Stimulated activated naive B cell treated with anti-CD40 and anti-IgM and Interleukin-4, amounts not matched to agents 10 μg/mL and 1 μg/mL and 100 μg/mL, for 72 hours (primary cell): ENCODE results near the gene TRIM41.

Experiments
- ATAC-seq, 2 donors: fragments of 150-1000 bp; cut with Tn5 transposase; replicated peaks; 2 replicates each; pipeline ENCODE4 v1.10.0; 2021; ENCODE audit warnings: moderate library complexity in 1 of 2
- DNase-seq: peaks from one replicate; pipeline ENCODE4 v3.0.0; 2021
- H3K27ac Mint-ChIP-seq: one replicate; pipeline ENCODE4 v1.8.0; 2022; ENCODE audit warnings: mild to moderate bottlenecking, mixed read lengths
- H3K27me3 Mint-ChIP-seq, 2 donors: one replicate each; pipeline ENCODE4 v1.8.0; 2022; ENCODE audit warnings: mixed read lengths in 2 of 2
- H3K36me3 Mint-ChIP-seq, 2 donors: one replicate each; pipeline ENCODE4 v1.8.0; 2022; ENCODE audit warnings: mixed read lengths in 2 of 2, mild to moderate bottlenecking in 1 of 2
- H3K4me1 Mint-ChIP-seq, 2 donors: one replicate each; pipeline ENCODE4 v1.8.0; 2022; ENCODE audit warnings: mixed read lengths in 2 of 2, mild to moderate bottlenecking in 1 of 2
- H3K4me3 Mint-ChIP-seq, 2 donors: one replicate each; pipeline ENCODE4 v1.8.0; 2022; ENCODE audit warnings: mild to moderate bottlenecking in 2 of 2, mixed read lengths in 2 of 2, moderate library complexity in 1 of 2
- H3K9me3 Mint-ChIP-seq, 2 donors: one replicate each; pipeline ENCODE4 v1.8.0; 2022; ENCODE audit warnings: mixed read lengths in 2 of 2, mild to moderate bottlenecking in 1 of 2

Gene TRIM41

GRCh38 chr5:181236471-181236870, 13.4 kb downstream of the TRIM41 start:
- Mint-ChIP-seq H3K9me3 (no peaks in the 10 kb centered on the region), H3K27ac (peak overlapping the region; percentile 47), H3K36me3 (peaks cover 47 to 74% of the 10 kb centered on the region in 2 donors), H3K4me1 (peaks cover 12 to 47% of the 10 kb centered on the region in 2 donors), H3K27me3 (no peaks in the 10 kb centered on the region), H3K4me3 (no peak overlapping the region)
- DNase-seq (no peak), ATAC-seq (no peak)

GRCh38 chr5:181236954-181237641, 14.0 kb downstream of the TRIM41 start:
- H3K27ac Mint-ChIP-seq, result peak overlapping the region; percentile 31
- H3K27me3 Mint-ChIP-seq, result no peaks in the 10 kb centered on the region
- ATAC-seq (no peak), DNase-seq (no peak)
- no peak overlapping the region for H3K4me3 Mint-ChIP-seq
- H3K36me3 Mint-ChIP-seq, result peaks cover 51 to 78% of the 10 kb centered on the region in 2 donors
- peaks cover 16 to 54% of the 10 kb centered on the region in 2 donors for H3K4me1 Mint-ChIP-seq
- H3K9me3 Mint-ChIP-seq, result no peaks in the 10 kb centered on the region

GRCh38 chr5:181237729-181238385, 14.8 kb downstream of the TRIM41 start:
- peaks cover 16 to 59% of the 10 kb centered on the region in 2 donors for H3K4me1 Mint-ChIP-seq
- H3K36me3 Mint-ChIP-seq, result peaks cover 55 to 82% of the 10 kb centered on the region in 2 donors
- DNase-seq (no peak), ATAC-seq (no peak)
- no peaks in the 10 kb centered on the region for H3K27me3 Mint-ChIP-seq
- H3K4me3 Mint-ChIP-seq, result peak overlapping the region in 1 of 2 donors; percentile 56
- H3K9me3 Mint-ChIP-seq, result no peaks in the 10 kb centered on the region
- peak overlapping the region; percentile 87 for H3K27ac Mint-ChIP-seq

GRCh38 chr5:181239062-181239663, 16.1 kb downstream of the TRIM41 start:
- peak overlapping the region; percentile 35 to 52 for H3K4me3 Mint-ChIP-seq

GRCh38 chr5:181241393-181241975, 18.4 kb downstream of the TRIM41 start:
- no peaks in the 10 kb centered on the region for H3K27me3 Mint-ChIP-seq
- peaks cover 32 to 62% of the 10 kb centered on the region in 2 donors for H3K4me1 Mint-ChIP-seq
- H3K27ac Mint-ChIP-seq, result peak overlapping the region; percentile 98
- H3K36me3 Mint-ChIP-seq, result peaks cover 49 to 67% of the 10 kb centered on the region in 2 donors
- ATAC-seq (no peak), DNase-seq (no peak)
- H3K9me3 Mint-ChIP-seq, result no peaks in the 10 kb centered on the region
- peak overlapping the region; percentile 94 for H3K4me3 Mint-ChIP-seq

More at GRCh38 chr5:181239062-181239663, 16.1 kb downstream of the TRIM41 start:
- DNase-seq, result no peak
- Mint-ChIP-seq H3K27ac (peak overlapping the region; percentile 87), H3K27me3 (no peaks in the 10 kb centered on the region), H3K36me3 (peaks cover 57 to 83% of the 10 kb centered on the region in 2 donors), H3K9me3 (no peaks in the 10 kb centered on the region), H3K4me1 (peaks cover 16 to 57% of the 10 kb centered on the region in 2 donors)
- ATAC-seq, result no peak

GRCh38 chr5:181242031-181242451, 19.0 kb downstream of the TRIM41 start:
- Mint-ChIP-seq H3K4me3 (peak overlapping the region; percentile 94), H3K36me3 (peaks cover 47 to 64% of the 10 kb centered on the region in 2 donors), H3K27ac (peak overlapping the region; percentile 98), H3K9me3 (no peaks in the 10 kb centered on the region), H3K27me3 (no peaks in the 10 kb centered on the region), H3K4me1 (peaks cover 32 to 64% of the 10 kb centered on the region in 2 donors)
- ATAC-seq, result no peak
- DNase-seq, result no peak

GRCh38 chr5:181243018-181243563, 20.0 kb downstream of the TRIM41 start:
- Mint-ChIP-seq H3K4me3 (peak overlapping the region; percentile 94), H3K36me3 (peaks cover 49 to 60% of the 10 kb centered on the region in 2 donors)
- ATAC-seq, result peak; percentile 1 to 7

GRCh38 chr5:181243564-181244343, 20.7 kb downstream of the TRIM41 start, which contains the start of gene RACK1:
TSS of gene RACK1 (minus strand) at chr5:181243906. CDS start at chr5:181243800, 106 bp downstream.
- Mint-ChIP-seq H3K27ac (peak within 1 kb of the TSS; percentile 99), H3K36me3 (peaks cover 49 to 60% of the 10 kb centered on the region in 2 donors), H3K4me3 (peak within 1 kb of the TSS; percentile 94 to 95), H3K4me1 (peaks cover 34 to 66% of the 10 kb centered on the region in 2 donors), H3K9me3 (no peaks in the 10 kb centered on the region), H3K27me3 (no peaks in the 10 kb centered on the region)
- DNase-seq (peak; percentile 82), ATAC-seq (peak; percentile 78 to 79)

More at GRCh38 chr5:181243018-181243563, 20.0 kb downstream of the TRIM41 start:
- no peak for DNase-seq
- Mint-ChIP-seq H3K9me3 (no peaks in the 10 kb centered on the region), H3K27ac (peak overlapping the region; percentile 98), H3K27me3 (no peaks in the 10 kb centered on the region), H3K4me1 (peaks cover 32 to 66% of the 10 kb centered on the region in 2 donors)

GRCh38 chr5:181245427-181246275, 22.6 kb downstream of the TRIM41 start:
- H3K36me3 Mint-ChIP-seq, result peaks cover 49 to 66% of the 10 kb centered on the region in 2 donors
- no peak for DNase-seq
- H3K4me1 Mint-ChIP-seq, result peaks cover 42 to 75% of the 10 kb centered on the region in 2 donors

GRCh38 chr5:181246276-181247049, 23.4 kb downstream of the TRIM41 start:
- peaks cover 44 to 61% of the 10 kb centered on the region in 2 donors for H3K36me3 Mint-ChIP-seq
- ATAC-seq, result peak; percentile 50 to 53
- peak overlapping the region; percentile 94 to 95 for H3K4me3 Mint-ChIP-seq

More at GRCh38 chr5:181245427-181246275, 22.6 kb downstream of the TRIM41 start:
- Mint-ChIP-seq H3K4me3 (peak overlapping the region; percentile 94 to 95), H3K27me3 (no peaks in the 10 kb centered on the region), H3K9me3 (no peaks in the 10 kb centered on the region), H3K27ac (peak overlapping the region; percentile 99)
- ATAC-seq, result peak in 1 of 2 donors; percentile 19

GRCh38 chr5:181248277-181248676, 25.2 kb downstream of the TRIM41 start:
- Mint-ChIP-seq H3K27me3 (no peaks in the 10 kb centered on the region), H3K4me1 (peaks cover 47 to 66% of the 10 kb centered on the region in 2 donors), H3K27ac (peak overlapping the region; percentile 99), H3K4me3 (peak overlapping the region; percentile 94 to 95), H3K36me3 (peaks cover 31 to 48% of the 10 kb centered on the region in 2 donors), H3K9me3 (no peaks in the 10 kb centered on the region)
- ATAC-seq (no peak), DNase-seq (no peak)

More at GRCh38 chr5:181246276-181247049, 23.4 kb downstream of the TRIM41 start:
- Mint-ChIP-seq H3K9me3 (no peaks in the 10 kb centered on the region), H3K4me1 (peaks cover 47 to 75% of the 10 kb centered on the region in 2 donors), H3K27ac (peak overlapping the region; percentile 99), H3K27me3 (no peaks in the 10 kb centered on the region)
- DNase-seq, result peak; percentile 80

GRCh38 chr5:181255276-181255675, 32.2 kb downstream of the TRIM41 start:
- Mint-ChIP-seq H3K27me3 (no peaks in the 10 kb centered on the region), H3K36me3 (peaks cover 30 to 50% of the 10 kb centered on the region in 2 donors), H3K4me3 (no peak overlapping the region), H3K9me3 (no peaks in the 10 kb centered on the region), H3K4me1 (peaks cover 48 to 73% of the 10 kb centered on the region in 2 donors), H3K27ac (no peak overlapping the region)
- no peak for DNase-seq
- no peak for ATAC-seq
